Activated naive CD4-positive, alpha-beta T cell treated with anti-CD3 and anti-CD28 coated beads, Interleukin-2, amount 10 ng/mL, durations not matched to agents 7 days and 5 days (primary cell): ENCODE results near the gene BMPER.

Source experiments
- CTCF ChIA-PET: fragments of 350-600 bp; sonication (Branson Sonifier 250); formaldehyde crosslinking; loops from one replicate; lab custom pipeline; 2021; ENCODE audit warnings: antibody characterized with exemption; lab: Charles Lee
- DNase-seq: peaks from one replicate; pipeline ENCODE4 v3.0.0-alpha.2; 2020
- H3K27ac Mint-ChIP-seq: one replicate; pipeline ENCODE4 v1.8.0; 2021; ENCODE audit warnings: mild to moderate bottlenecking, moderate library complexity, mixed read lengths
- H3K27me3 Mint-ChIP-seq: one replicate; pipeline ENCODE4 v1.8.0; 2021; ENCODE audit warnings: mild to moderate bottlenecking, mixed read lengths
- H3K36me3 Mint-ChIP-seq: one replicate; pipeline ENCODE4 v1.8.0; 2021; ENCODE audit warnings: mixed read lengths
- H3K4me1 Mint-ChIP-seq: one replicate; pipeline ENCODE4 v1.8.0; 2021; ENCODE audit warnings: mixed read lengths
- H3K4me3 Mint-ChIP-seq: one replicate; pipeline ENCODE4 v1.8.0; 2021; ENCODE audit warnings: mild to moderate bottlenecking, moderate library complexity, mixed read lengths
- H3K9me3 Mint-ChIP-seq: one replicate; pipeline ENCODE4 v1.8.0; 2021; ENCODE audit warnings: mixed read lengths

BMPER gene

DNA sequence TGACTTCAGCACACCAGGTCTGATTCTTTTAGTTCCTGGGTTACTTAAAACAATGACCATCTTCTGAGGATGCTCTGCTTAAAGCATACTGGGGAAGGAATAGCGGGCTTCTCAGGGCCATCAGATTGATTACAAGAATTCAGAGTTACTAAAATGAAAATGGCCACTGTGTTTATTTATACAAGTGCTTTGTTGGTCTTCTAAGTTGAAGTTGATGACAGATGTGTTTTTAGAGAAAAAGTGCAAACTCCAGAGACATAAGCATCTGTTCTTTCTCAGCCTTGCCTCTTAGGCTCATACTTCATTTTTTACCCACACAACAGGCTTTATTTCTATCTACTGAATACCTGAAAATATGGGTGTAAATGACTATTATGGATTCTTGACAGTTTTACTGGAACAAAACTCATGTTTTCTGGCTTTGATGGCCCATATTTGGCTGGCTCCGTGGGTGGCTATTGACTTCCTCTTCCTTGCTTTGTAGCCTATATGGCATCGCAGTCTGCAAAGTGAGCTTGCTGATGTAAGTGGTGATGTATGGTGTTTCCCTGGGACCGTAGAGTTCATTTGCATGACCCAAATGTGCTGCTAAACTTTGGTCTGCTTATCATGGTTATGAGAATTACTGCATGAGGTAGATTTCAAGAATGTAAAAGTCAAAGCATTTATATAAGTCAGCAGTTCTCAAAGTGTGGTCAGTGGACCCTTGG, 121.3 kb downstream of the BMPER start:
- Mint-ChIP-seq H3K4me3 (no peak overlapping the region), H3K36me3 (no peaks in the 10 kb centered on the region), H3K4me1 (no peaks in the 10 kb centered on the region), H3K27ac (no peak overlapping the region), H3K9me3 (no peaks in the 10 kb centered on the region), H3K27me3 (no peaks in the 10 kb centered on the region)
- CTCF ChIA-PET, result no interaction called here
- DNase-seq, result no peak

DNA sequence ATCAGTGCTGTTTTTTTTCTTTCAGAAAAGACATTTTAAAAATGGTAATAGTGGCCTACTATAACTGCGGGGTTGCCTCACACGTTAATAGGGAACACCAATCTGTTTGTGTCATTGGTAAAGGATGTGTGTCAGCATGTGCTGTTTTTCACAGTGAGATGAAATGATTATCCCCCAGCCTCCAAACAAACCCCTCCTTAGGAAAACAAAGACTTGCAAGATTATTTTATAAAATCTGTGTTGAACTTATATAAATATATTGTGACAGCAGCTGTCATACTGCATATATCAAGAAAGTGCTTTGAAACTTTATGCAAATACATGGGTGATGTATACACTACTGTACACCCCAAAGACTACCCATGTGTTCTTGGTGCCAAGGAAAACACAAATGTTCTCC, 125.8 kb downstream of the BMPER start:
- no peaks in the 10 kb centered on the region for H3K9me3 Mint-ChIP-seq

DNA sequence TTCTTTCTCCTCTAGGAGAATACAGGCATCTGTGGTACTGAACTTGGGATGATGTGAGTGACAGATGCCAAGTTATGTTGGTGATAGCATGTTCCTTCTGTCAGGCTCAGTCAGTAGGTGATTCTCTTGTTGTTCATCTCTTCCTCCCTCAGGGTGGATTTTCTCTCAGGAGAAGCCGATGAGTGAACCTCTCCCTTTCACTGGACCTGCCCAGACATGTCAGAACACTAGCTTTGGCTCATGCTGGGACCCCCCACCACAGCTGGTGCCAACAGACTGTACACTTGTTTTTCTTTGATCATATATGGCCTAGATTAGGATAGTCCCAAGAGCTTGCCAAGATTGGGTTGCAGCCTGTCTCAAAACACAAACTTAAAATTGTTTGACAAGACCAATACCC, 129.4 kb downstream of the BMPER start:
- H3K36me3 Mint-ChIP-seq, result no peaks in the 10 kb centered on the region
- no peaks in the 10 kb centered on the region for H3K9me3 Mint-ChIP-seq
- no peak overlapping the region for H3K27ac Mint-ChIP-seq
- H3K4me3 Mint-ChIP-seq, result no peak overlapping the region
- DNase-seq, result no peak
- CTCF ChIA-PET, result no interaction called here
- H3K27me3 Mint-ChIP-seq, result no peaks in the 10 kb centered on the region
- no peaks in the 10 kb centered on the region for H3K4me1 Mint-ChIP-seq

More for the DNA sequence above, 125.8 kb downstream of the BMPER start:
- H3K27me3 Mint-ChIP-seq, result no peaks in the 10 kb centered on the region
- CTCF ChIA-PET, result no interaction called here
- H3K4me1 Mint-ChIP-seq, result no peaks in the 10 kb centered on the region
- H3K4me3 Mint-ChIP-seq, result no peak overlapping the region
- DNase-seq, result no peak
- no peaks in the 10 kb centered on the region for H3K36me3 Mint-ChIP-seq
- H3K27ac Mint-ChIP-seq, result no peak overlapping the region

DNA sequence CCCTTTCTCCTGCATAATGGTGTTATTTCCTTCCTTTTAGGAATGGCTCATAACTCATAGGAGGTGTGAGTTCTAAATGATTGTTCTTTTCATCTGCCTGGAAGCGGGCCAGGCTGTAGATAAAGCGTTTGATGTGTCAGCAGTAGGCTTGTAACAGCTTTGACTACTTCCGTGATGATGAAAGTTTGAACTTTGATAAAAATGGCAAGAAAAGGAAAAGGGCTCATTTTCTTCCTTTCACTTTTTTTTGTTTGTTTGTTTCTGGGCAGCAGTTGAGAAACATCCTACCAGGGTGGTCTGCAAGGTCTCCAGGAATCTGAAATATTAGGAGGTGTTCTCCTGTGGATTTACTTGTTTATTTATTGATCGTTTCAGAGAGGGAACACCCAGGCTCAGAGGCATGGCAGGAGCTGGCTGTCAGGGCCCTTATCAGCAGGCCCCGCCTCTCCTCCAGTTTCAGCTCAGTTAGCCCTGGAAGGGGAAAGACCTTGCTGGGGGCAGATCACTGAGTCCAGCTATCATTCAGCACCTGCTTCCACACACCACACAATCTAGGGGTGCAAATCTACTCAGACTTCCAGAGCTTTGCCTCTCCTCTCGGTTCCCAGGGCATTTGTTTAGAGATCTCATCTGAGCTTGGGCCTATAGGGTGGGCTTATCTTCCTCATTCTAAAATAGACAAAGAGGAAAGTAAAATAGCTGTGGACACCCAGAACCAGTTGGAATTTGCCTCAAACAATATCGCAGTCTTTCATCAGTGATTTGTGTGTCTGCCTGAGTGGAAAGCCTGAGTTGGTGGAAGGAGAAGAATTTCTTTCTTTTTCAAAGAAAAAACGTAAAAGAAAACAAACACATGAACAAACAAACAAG, 130.9 kb downstream of the BMPER start:
- H3K4me3 Mint-ChIP-seq, result no peak overlapping the region
- no peaks in the 10 kb centered on the region for H3K27me3 Mint-ChIP-seq
- no peaks in the 10 kb centered on the region for H3K9me3 Mint-ChIP-seq
- DNase-seq, result no peak
- CTCF ChIA-PET, result no interaction called here
- H3K36me3 Mint-ChIP-seq, result no peaks in the 10 kb centered on the region
- no peaks in the 10 kb centered on the region for H3K4me1 Mint-ChIP-seq
- H3K27ac Mint-ChIP-seq, result no peak overlapping the region

DNA sequence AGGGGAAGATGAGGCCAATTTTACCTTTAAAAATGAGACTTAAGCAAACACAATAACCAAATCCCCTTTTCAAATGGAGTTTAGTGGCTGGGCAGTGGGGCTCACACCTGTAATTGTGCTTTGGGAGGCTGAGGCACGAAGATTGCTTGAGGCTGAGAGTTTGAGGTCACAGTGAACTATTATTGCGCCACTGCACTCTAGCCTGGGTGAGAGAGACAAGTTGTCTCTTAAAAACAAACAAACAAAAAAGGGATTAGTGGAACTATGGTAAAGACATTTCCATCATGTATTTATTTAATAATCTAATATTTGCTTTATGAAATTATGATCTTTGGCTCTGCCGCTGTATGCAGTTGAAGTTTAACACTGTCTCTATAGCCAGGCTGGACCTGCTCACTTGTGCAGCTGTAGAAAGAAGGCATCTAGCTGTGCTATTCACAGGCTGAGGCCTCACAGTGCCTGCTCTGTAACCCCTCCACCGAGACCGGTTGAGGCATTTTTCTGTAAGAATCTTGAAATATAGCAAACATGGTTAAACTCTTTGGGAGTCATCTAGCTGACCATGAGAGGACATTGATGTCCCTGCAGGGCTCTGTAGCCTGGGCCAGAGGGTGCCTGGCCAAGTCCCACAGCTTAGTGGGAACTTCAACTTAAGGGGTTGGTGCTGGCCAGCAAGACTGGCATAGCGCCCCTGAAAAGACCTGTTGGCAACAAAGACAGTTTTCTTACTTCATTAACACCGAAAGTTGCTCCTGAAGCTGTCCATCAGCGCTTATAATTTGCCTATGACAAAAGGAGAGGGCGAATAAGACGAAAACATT, 131.8 kb downstream of the BMPER start:
- Mint-ChIP-seq H3K9me3 (no peaks in the 10 kb centered on the region), H3K27me3 (no peaks in the 10 kb centered on the region), H3K27ac (no peak overlapping the region), H3K4me3 (no peak overlapping the region), H3K4me1 (no peaks in the 10 kb centered on the region), H3K36me3 (no peaks in the 10 kb centered on the region)
- DNase-seq, result no peak
- CTCF ChIA-PET, result no interaction called here

DNA sequence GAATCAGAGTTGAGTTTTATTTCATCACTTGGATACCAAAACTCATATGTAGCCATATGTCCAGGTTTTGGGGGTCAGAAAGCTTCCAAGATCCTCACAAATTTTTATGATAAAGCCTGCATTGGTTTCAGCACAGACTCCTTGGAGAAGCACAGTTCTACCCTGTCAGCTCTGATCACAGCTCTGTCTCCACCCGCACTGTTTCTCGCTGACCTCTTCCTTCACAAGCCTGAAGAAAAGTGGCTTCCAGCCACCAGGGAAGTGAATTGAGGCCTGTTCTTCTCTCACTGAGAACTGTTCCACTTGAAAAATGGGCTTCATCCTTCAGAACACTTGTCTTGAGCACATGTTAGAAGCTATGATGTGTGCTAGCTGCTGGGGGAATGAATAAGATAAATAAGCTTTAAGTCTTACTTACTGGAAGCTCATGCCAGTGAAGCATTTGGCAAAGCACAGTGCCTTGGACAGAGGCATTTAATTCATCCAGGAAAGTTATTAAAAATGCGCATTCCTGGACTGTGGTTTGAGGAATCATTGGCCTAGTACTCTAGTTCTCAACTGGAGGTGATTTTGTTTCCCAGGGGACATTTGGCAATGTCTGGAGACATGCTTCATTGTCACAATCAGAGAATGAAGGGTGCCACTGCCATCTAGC, 133.6 kb downstream of the BMPER start:
- Mint-ChIP-seq H3K9me3 (no peaks in the 10 kb centered on the region), H3K27ac (no peak overlapping the region), H3K4me3 (no peak overlapping the region), H3K27me3 (no peaks in the 10 kb centered on the region), H3K4me1 (no peaks in the 10 kb centered on the region), H3K36me3 (no peaks in the 10 kb centered on the region)
- DNase-seq, result no peak
- CTCF ChIA-PET, result no interaction called here

DNA sequence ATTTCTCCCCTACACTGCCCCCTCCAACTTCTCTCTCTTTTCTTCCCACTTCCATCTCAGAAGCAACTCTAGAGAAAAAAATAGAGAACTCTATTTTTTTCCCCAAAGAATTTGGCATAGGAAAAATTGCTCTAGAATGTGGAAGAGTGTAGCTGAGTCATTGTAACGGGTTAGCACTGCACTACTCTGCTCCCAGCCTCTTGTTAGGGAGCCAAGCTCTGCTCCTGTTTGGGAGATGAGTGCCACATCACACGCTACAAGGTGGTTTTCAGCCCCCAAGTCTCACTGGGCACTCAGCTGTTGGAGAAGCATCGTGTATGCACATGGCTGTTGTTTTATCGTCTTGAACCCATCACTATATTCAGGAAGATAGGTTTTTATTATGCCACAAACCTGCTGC, 136.4 kb downstream of the BMPER start:
- DNase-seq, result no peak
- CTCF ChIA-PET, result no interaction called here

DNA sequence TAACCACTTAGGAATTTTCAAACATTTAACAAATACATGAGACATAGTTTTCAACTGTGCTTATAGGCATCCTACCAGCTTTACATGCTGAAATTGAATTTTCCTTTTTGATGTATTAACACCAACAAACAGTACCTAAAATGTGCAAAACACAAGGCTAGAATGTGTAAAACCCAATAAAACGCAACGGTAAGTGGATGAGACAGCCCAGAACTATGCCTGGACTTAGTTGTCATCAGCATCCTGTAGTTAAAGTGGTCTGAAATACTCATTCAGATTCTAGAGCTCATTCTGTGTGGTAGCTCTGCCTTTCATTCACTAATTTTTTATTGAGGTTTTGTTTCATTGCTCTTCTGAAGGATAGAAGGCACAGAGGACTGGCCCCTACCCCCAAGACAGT, 137.1 kb downstream of the BMPER start:
- no peaks in the 10 kb centered on the region for H3K4me1 Mint-ChIP-seq
- no peaks in the 10 kb centered on the region for H3K9me3 Mint-ChIP-seq
- no peak for DNase-seq
- CTCF ChIA-PET, result no interaction called here
- H3K27ac Mint-ChIP-seq, result no peak overlapping the region
- no peaks in the 10 kb centered on the region for H3K27me3 Mint-ChIP-seq
- no peaks in the 10 kb centered on the region for H3K36me3 Mint-ChIP-seq
- no peak overlapping the region for H3K4me3 Mint-ChIP-seq

More for the DNA sequence above, 136.4 kb downstream of the BMPER start:
- Mint-ChIP-seq H3K4me3 (no peak overlapping the region), H3K27me3 (no peaks in the 10 kb centered on the region), H3K4me1 (no peaks in the 10 kb centered on the region), H3K36me3 (no peaks in the 10 kb centered on the region), H3K9me3 (no peaks in the 10 kb centered on the region), H3K27ac (no peak overlapping the region)

DNA sequence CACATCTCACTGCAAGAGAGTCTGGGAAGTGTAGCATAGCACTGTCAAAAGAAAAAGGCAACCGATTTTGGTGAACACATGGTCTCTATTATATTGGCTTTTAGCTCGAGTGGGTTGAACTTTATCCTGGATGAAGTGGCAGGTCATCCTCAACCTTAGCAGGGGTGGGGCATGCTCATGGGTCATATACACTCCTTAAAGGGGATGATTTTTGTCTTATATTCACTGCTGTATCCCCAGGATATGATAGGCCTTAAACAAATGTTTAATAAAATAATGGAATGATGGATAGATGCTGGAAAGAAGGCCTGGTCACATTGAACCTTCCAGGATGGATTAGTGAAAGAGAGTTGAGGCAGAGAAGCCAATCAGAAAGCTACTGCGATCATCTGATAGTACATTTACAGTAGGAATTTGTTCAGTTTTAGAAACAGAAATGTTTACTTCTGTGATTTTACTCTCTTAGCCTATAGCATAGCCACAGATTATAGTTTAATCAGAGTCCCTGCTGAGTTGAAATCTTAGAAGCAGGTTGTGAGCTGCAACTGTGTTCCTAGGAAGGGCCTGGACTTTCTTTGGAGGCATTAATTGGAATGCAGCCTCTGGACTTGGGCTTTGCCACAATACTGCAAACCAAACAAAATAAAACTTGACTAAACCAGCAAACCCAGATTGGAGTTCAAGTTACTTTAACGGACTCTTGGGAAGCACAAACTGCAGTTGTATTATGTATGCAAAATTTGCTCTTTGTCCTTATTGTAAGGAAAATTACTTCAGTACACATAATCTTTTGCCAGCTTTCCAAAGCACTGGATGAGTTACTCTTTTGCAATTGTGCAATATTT, 138.3 kb downstream of the BMPER start:
- no peak overlapping the region for H3K4me3 Mint-ChIP-seq
- no peak for DNase-seq
- no peaks in the 10 kb centered on the region for H3K27me3 Mint-ChIP-seq
- no peaks in the 10 kb centered on the region for H3K4me1 Mint-ChIP-seq
- H3K36me3 Mint-ChIP-seq, result no peaks in the 10 kb centered on the region
- H3K27ac Mint-ChIP-seq, result no peak overlapping the region
- CTCF ChIA-PET, result no interaction called here
- H3K9me3 Mint-ChIP-seq, result no peaks in the 10 kb centered on the region

DNA sequence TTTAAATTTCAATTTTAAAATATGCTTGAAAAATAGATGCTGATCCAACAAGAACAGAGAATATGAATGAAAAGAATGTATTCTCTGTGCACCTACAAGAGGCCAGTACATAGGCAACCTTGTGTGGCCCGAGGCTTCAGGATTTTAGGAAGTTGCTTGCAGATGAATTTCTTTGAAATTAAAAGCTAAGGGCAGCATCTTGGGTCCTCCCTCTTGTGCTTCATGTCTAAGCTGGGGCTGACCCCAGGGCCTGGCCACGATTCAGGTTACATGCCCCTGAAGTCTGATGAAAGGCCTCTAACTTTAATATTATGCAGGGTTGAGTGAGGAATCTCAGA, 138.9 kb downstream of the BMPER start:
- H3K27me3 Mint-ChIP-seq, result no peaks in the 10 kb centered on the region
- H3K27ac Mint-ChIP-seq, result no peak overlapping the region
- no peaks in the 10 kb centered on the region for H3K36me3 Mint-ChIP-seq
- no peaks in the 10 kb centered on the region for H3K4me1 Mint-ChIP-seq
- H3K4me3 Mint-ChIP-seq, result no peak overlapping the region
- CTCF ChIA-PET, result no interaction called here
- no peak for DNase-seq
- H3K9me3 Mint-ChIP-seq, result no peaks in the 10 kb centered on the region

DNA sequence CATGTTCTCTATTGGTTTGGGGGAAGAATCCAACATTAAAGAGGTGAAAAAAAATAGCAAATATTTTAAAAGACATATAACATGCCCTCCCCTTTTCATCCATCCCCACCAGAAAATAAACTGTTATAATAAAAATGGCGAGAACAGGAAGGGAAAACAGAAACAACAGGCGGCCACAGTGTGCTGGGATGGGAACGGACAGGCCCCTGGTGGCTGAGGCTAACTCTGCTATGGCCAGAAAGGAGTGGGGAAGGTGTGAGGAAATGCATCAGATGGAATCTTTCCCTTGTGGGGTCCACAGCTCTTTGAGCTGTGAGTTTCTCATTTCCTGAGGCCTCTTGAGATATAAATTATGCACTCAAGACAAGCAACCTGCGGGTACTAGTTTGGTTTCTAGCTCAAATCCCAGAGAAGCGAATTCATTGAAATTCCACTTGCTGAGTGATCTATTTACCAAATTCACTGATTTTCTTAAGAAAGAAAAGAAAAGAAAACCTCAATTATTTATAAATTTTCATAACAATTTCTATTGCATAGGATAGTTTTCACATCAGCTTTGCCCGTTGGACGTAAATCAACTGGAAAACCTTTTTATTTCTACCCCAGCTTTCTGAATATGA, 139.5 kb downstream of the BMPER start:
- CTCF ChIA-PET, result no interaction called here
- no peak for DNase-seq
- H3K4me3 Mint-ChIP-seq, result no peak overlapping the region
- H3K9me3 Mint-ChIP-seq, result no peaks in the 10 kb centered on the region
- H3K27me3 Mint-ChIP-seq, result no peaks in the 10 kb centered on the region
- H3K27ac Mint-ChIP-seq, result no peak overlapping the region
- H3K36me3 Mint-ChIP-seq, result no peaks in the 10 kb centered on the region
- no peaks in the 10 kb centered on the region for H3K4me1 Mint-ChIP-seq

DNA sequence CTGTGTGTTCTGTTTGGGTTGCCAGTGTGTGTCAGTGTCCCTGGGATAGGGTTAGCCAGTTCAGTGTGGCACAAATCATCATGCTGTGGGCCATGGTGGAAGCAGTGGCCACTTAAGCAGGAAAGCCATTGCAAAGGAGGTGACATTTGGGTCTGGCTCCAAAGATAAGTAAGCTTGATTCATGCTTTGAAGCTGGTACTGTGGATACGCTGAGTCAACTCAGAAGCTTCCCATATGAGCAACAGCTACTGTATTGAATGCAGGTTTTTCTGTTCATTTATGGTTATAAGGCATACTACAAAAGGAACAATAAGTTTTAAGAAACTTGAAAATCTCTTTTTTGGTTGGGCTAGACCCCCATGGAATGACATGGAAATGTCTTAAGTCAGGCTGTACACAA, 143.1 kb downstream of the BMPER start:
- H3K4me1 Mint-ChIP-seq, result no peaks in the 10 kb centered on the region
- no peak overlapping the region for H3K4me3 Mint-ChIP-seq
- H3K27me3 Mint-ChIP-seq, result no peaks in the 10 kb centered on the region
- no peaks in the 10 kb centered on the region for H3K9me3 Mint-ChIP-seq
- no peak for DNase-seq
- CTCF ChIA-PET, result no interaction called here
- no peak overlapping the region for H3K27ac Mint-ChIP-seq
- H3K36me3 Mint-ChIP-seq, result no peaks in the 10 kb centered on the region

DNA sequence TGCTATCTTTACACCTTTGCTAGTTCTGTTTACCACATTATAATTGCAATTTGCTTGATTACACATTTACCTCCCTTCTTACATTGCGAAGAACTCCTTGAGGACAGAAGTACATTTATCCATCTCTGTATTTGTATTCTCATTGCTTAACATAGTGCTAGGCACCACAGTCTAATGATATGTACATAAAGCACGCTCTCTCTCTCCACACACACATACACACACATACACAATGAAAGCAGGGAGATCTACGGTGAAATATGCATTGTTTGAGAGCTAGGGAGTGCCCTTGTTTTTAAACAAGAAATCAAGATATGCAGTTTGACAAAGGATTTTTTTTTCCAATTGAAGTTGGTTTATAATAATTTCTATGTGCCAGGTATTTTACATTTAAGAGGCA, 148.7 kb downstream of the BMPER start:
- Mint-ChIP-seq H3K36me3 (no peaks in the 10 kb centered on the region), H3K4me3 (no peak overlapping the region), H3K9me3 (no peaks in the 10 kb centered on the region), H3K27ac (no peak overlapping the region), H3K4me1 (no peaks in the 10 kb centered on the region), H3K27me3 (no peaks in the 10 kb centered on the region)
- no peak for DNase-seq
- CTCF ChIA-PET, result no interaction called here
